ENCODE data around the gene DOCK1.

Gene DOCK1

GRCh38 chr10:127055263-127055662 is 150.0 kb downstream of the DOCK1 start:
- Histone ChIP-seq H3K4ac (ENCODE audit: low read length) (no peak overlapping the region), H4K8ac (ENCODE audit: low read depth, low read length) (no peak overlapping the region), H3K27ac (replicated peaks; ENCODE audit: low read length) (no peak overlapping the region), H3K79me1 (ENCODE audit: low read depth, low read length) (peaks cover 2% of the 10 kb centered on the region), H3K23ac (ENCODE audit: low read depth, low read length, poor library complexity) (no peak overlapping the region), H2BK12ac (ENCODE audit: low read length) (no peak overlapping the region), H3K14ac (ENCODE audit: low read length) (no peak overlapping the region), H2AK5ac (ENCODE audit: low read depth, low read length) (no peak overlapping the region), H3K18ac (ENCODE audit: low read length) (no peak overlapping the region), H2BK15ac (ENCODE audit: low read length) (no peak overlapping the region), H4K91ac (ENCODE audit: low read depth, low read length, poor library complexity) (no peak overlapping the region), H3K4me3 (ENCODE audit: low read length in 2 of 2) (no peak overlapping the region), H3K4me2 (ENCODE audit: insufficient read depth, low read length, poor library complexity, severe bottlenecking) (no peak overlapping the region), H3K36me3 (replicated peaks in 1 of 2; ENCODE audit: control insufficient read depth in 2 of 2, insufficient read depth in 2 of 2, low read length in 2 of 2) (peaks cover 10 to 49% of the 10 kb centered on the region in 2 donors), H2BK120ac (ENCODE audit: low read depth, low read length) (no peak overlapping the region), H2BK5ac (ENCODE audit: low read length) (no peak overlapping the region), H3K9ac (ENCODE audit: low read depth, low read length, poor library complexity) (no peak overlapping the region), H2AFZ (ENCODE audit: low read length) (no peak overlapping the region), H3K27me3 (ENCODE audit: control insufficient read depth in 3 of 3, insufficient read depth in 3 of 3, low read depth in 1 of 3, low read length in 3 of 3) (no peaks in the 10 kb centered on the region), H3K9me3 (replicated peaks in 1 of 2; ENCODE audit: control insufficient read depth in 2 of 2, insufficient read depth in 1 of 2, low read depth in 1 of 2, low read length in 2 of 2) (peaks cover 0 to 21% of the 10 kb centered on the region in 2 donors), H3K4me1 (ENCODE audit: control insufficient read depth in 2 of 2, insufficient read depth in 1 of 2, low read depth in 1 of 2, low read length in 2 of 2) (no peaks in the 10 kb centered on the region)
- DNase-seq (ENCODE audit: low spot score) = no peak

DNA sequence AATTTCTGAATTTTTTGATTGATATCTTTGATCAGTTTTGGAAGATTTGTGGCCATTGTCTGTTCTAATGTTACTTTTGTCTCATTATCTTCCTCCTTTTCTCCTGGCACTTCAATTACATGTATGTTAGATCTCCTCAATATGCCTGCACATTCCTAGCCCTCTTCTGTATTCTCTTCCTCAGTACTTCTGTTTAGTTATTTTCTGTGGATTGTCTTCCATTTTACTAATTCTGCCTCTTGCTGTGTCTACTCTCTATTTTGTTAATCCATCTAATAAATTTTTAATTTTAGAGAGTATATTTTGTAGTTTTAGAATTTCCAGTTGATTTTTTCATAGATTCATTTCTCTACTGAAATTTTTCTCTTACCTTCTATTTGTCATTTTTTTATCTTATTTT is 154.1 kb downstream of the DOCK1 start:
- Histone ChIP-seq H2BK12ac (ENCODE audit: low read length) (no peak overlapping the region), H3K14ac (ENCODE audit: low read length) (no peak overlapping the region), H3K4ac (ENCODE audit: low read length) (no peak overlapping the region), H2BK120ac (ENCODE audit: low read depth, low read length) (no peak overlapping the region), H3K9ac (ENCODE audit: low read depth, low read length, poor library complexity) (no peak overlapping the region), H2BK5ac (ENCODE audit: low read length) (no peak overlapping the region), H3K18ac (ENCODE audit: low read length) (no peak overlapping the region), H3K4me3 (ENCODE audit: low read length in 2 of 2) (no peak overlapping the region), H2AFZ (ENCODE audit: low read length) (no peak overlapping the region), H3K4me1 (ENCODE audit: control insufficient read depth in 2 of 2, insufficient read depth in 1 of 2, low read depth in 1 of 2, low read length in 2 of 2) (no peaks in the 10 kb centered on the region), H3K9me3 (replicated peaks in 1 of 2; ENCODE audit: control insufficient read depth in 2 of 2, insufficient read depth in 1 of 2, low read depth in 1 of 2, low read length in 2 of 2) (peaks cover 0 to 22% of the 10 kb centered on the region in 2 donors), H2BK15ac (ENCODE audit: low read length) (no peak overlapping the region), H3K36me3 (replicated peaks in 1 of 2; ENCODE audit: control insufficient read depth in 2 of 2, insufficient read depth in 2 of 2, low read length in 2 of 2) (peaks cover 3 to 64% of the 10 kb centered on the region in 2 donors), H3K27ac (replicated peaks; ENCODE audit: low read length) (no peak overlapping the region), H3K4me2 (ENCODE audit: insufficient read depth, low read length, poor library complexity, severe bottlenecking) (no peak overlapping the region), H3K27me3 (ENCODE audit: control insufficient read depth in 3 of 3, insufficient read depth in 3 of 3, low read depth in 1 of 3, low read length in 3 of 3) (no peaks in the 10 kb centered on the region), H3K23ac (ENCODE audit: low read depth, low read length, poor library complexity) (no peak overlapping the region), H3K79me1 (ENCODE audit: low read depth, low read length) (no peaks in the 10 kb centered on the region), H4K91ac (ENCODE audit: low read depth, low read length, poor library complexity) (no peak overlapping the region), H2AK5ac (ENCODE audit: low read depth, low read length) (no peak overlapping the region), H4K8ac (ENCODE audit: low read depth, low read length) (no peak overlapping the region)
- DNase-seq (ENCODE audit: low spot score) = no peak

DNA sequence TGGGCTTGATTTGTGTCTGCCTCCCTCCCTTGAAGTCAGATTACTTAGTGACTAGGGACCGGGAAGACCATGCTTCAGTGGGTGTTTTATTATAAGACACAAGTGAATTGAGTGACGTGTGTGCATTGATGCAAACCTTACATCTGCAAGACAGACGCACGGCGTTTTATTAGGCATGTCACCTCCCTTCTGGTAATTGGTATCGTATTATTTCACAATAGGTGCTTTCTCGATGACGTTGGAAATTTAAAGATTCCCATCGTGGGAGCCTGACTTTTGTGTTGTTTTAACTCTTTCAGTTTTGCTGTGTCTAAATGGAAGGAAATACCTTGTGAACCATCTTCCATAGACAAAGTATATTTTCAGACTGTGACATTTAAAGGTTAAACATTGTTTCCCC is 158.5 kb downstream of the DOCK1 start:
- H3K23ac ChIP-seq (ENCODE audit: low read depth, low read length, poor library complexity) = no peak overlapping the region
- peaks cover 3 to 78% of the 10 kb centered on the region in 2 donors for H3K36me3 ChIP-seq (replicated peaks in 1 of 2; ENCODE audit: control insufficient read depth in 2 of 2, insufficient read depth in 2 of 2, low read length in 2 of 2)
- no peak overlapping the region for H2AFZ ChIP-seq (ENCODE audit: low read length)
- no peak overlapping the region for H4K91ac ChIP-seq (ENCODE audit: low read depth, low read length, poor library complexity)
- no peak for DNase-seq (ENCODE audit: low spot score)
- no peak overlapping the region for H3K18ac ChIP-seq (ENCODE audit: low read length)
- no peak overlapping the region for H2BK15ac ChIP-seq (ENCODE audit: low read length)
- H3K9me3 ChIP-seq (replicated peaks in 1 of 2; ENCODE audit: control insufficient read depth in 2 of 2, insufficient read depth in 1 of 2, low read depth in 1 of 2, low read length in 2 of 2) = peaks cover 0 to 13% of the 10 kb centered on the region in 2 donors
- H2BK12ac ChIP-seq (ENCODE audit: low read length) = no peak overlapping the region
- no peaks in the 10 kb centered on the region for H3K79me1 ChIP-seq (ENCODE audit: low read depth, low read length)
- H4K8ac ChIP-seq (ENCODE audit: low read depth, low read length) = no peak overlapping the region
- H3K4ac ChIP-seq (ENCODE audit: low read length) = no peak overlapping the region
- no peak overlapping the region for H3K9ac ChIP-seq (ENCODE audit: low read depth, low read length, poor library complexity)
- no peak overlapping the region for H2BK5ac ChIP-seq (ENCODE audit: low read length)
- no peak overlapping the region for H2AK5ac ChIP-seq (ENCODE audit: low read depth, low read length)
- no peak overlapping the region for H3K4me2 ChIP-seq (ENCODE audit: insufficient read depth, low read length, poor library complexity, severe bottlenecking)
- H3K27me3 ChIP-seq (ENCODE audit: control insufficient read depth in 3 of 3, insufficient read depth in 3 of 3, low read depth in 1 of 3, low read length in 3 of 3) = no peaks in the 10 kb centered on the region
- no peak overlapping the region for H3K27ac ChIP-seq (replicated peaks; ENCODE audit: low read length)
- WGBS, 2 donors (ENCODE audit: extremely low coverage in 2 of 2, insufficient read length in 2 of 2, insufficient replicate concordance in 1 of 2) = no CpG with 5 or more reads among the region's 9 CpGs
- no peak overlapping the region for H2BK120ac ChIP-seq (ENCODE audit: low read depth, low read length)
- H3K4me3 ChIP-seq (ENCODE audit: low read length in 2 of 2) = no peak overlapping the region
- no peak overlapping the region for H3K14ac ChIP-seq (ENCODE audit: low read length)
- H3K4me1 ChIP-seq (ENCODE audit: control insufficient read depth in 2 of 2, insufficient read depth in 1 of 2, low read depth in 1 of 2, low read length in 2 of 2) = no peaks in the 10 kb centered on the region

DNA sequence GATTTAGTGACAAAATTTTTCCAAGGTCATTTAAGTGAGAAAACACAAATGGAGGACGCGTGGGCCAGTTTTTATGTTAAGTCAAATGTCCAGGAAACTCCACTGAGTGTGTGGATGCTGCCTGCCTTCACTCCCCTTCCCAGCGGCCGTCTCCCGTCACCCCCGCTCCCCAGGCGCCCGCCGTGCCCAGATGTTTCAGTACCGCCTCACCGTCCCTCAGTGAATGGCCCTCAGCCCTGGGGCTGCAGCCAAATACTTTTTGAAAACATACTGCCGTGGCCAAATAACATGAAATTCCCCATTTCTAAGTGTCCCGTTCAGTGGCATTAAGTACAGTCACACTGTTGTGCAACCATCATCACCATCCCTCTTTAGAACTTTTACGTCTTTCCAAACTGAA is 159.2 kb downstream of the DOCK1 start:
- Histone ChIP-seq H3K79me1 (ENCODE audit: low read depth, low read length) (no peaks in the 10 kb centered on the region), H3K36me3 (replicated peaks in 1 of 2; ENCODE audit: control insufficient read depth in 2 of 2, insufficient read depth in 2 of 2, low read length in 2 of 2) (peaks cover 3 to 85% of the 10 kb centered on the region in 2 donors), H3K4me3 (ENCODE audit: low read length in 2 of 2) (no peak overlapping the region), H3K4me2 (ENCODE audit: insufficient read depth, low read length, poor library complexity, severe bottlenecking) (no peak overlapping the region), H2AFZ (ENCODE audit: low read length) (no peak overlapping the region), H3K23ac (ENCODE audit: low read depth, low read length, poor library complexity) (no peak overlapping the region), H2BK5ac (ENCODE audit: low read length) (no peak overlapping the region), H3K14ac (ENCODE audit: low read length) (no peak overlapping the region), H3K27me3 (ENCODE audit: control insufficient read depth in 3 of 3, insufficient read depth in 3 of 3, low read depth in 1 of 3, low read length in 3 of 3) (no peaks in the 10 kb centered on the region), H4K91ac (ENCODE audit: low read depth, low read length, poor library complexity) (no peak overlapping the region), H3K27ac (replicated peaks; ENCODE audit: low read length) (no peak overlapping the region), H3K18ac (ENCODE audit: low read length) (no peak overlapping the region), H3K4ac (ENCODE audit: low read length) (no peak overlapping the region), H2BK120ac (ENCODE audit: low read depth, low read length) (no peak overlapping the region), H2AK5ac (ENCODE audit: low read depth, low read length) (no peak overlapping the region), H3K4me1 (ENCODE audit: control insufficient read depth in 2 of 2, insufficient read depth in 1 of 2, low read depth in 1 of 2, low read length in 2 of 2) (no peaks in the 10 kb centered on the region), H4K8ac (ENCODE audit: low read depth, low read length) (no peak overlapping the region), H3K9ac (ENCODE audit: low read depth, low read length, poor library complexity) (no peak overlapping the region), H2BK15ac (ENCODE audit: low read length) (no peak overlapping the region), H2BK12ac (ENCODE audit: low read length) (no peak overlapping the region), H3K9me3 (replicated peaks in 1 of 2; ENCODE audit: control insufficient read depth in 2 of 2, insufficient read depth in 1 of 2, low read depth in 1 of 2, low read length in 2 of 2) (peaks cover 0 to 7% of the 10 kb centered on the region in 2 donors)
- WGBS, 2 donors (ENCODE audit: extremely low coverage in 2 of 2, insufficient read length in 2 of 2, insufficient replicate concordance in 1 of 2) = no CpG with 5 or more reads among the region's 14 CpGs
- DNase-seq (ENCODE audit: low spot score) = no peak

Measured in neuronal stem cell (in vitro differentiated cells).